ENCODE measurements around the gene PAM. TPM values are rescaled to one million over a fixed set of nuclear protein-coding genes. Genes with fewer than 3 reads are reported as not detected.

The PAM gene
- total and polyA plus RNA-seq, 2 of the 8 experiments (the other 6 are each of a cell fraction or from before 2014, with no cell fraction given): 30.4 to 67.8 TPM

DNA sequence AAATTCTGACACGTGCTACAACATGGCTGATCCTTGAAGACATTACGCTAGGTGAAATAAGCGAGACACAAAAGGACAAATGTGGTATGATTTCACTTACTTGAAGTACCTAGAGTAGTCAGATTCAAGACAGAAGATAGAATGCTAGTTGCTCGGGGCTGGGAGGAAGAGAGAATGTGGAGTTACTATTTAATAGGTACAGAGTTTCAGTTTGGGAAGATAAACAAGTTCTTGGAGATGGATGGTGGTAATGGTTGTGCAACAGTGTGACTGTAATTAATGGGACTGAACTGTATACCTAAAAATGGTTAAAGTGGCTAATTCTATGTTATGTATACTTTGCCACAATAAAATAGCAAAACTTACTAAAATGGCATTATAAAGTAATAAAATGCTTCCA, 34.4 kb downstream of the PAM start:
- no peak overlapping the region for H3K23ac ChIP-seq (ENCODE audit: insufficient read length)
- no peak overlapping the region for H3K14ac ChIP-seq (ENCODE audit: insufficient read length)
- no peak overlapping the region for H3K27ac ChIP-seq (ENCODE audit: low read depth, low read length)
- no peak overlapping the region for H3K4ac ChIP-seq (replicated peaks; ENCODE audit: insufficient read length, low read depth, low read length)
- no peaks in the 10 kb centered on the region for H3K36me3 ChIP-seq (ENCODE audit: control insufficient read depth in 2 of 4, insufficient read depth in 4 of 4, low read length in 3 of 4)
- no peak overlapping the region for H2BK5ac ChIP-seq (ENCODE audit: low read depth, low read length)
- H3K56ac ChIP-seq (replicated peaks; ENCODE audit: insufficient read length, low read depth, low read length): no peak overlapping the region
- no peak overlapping the region for H2BK15ac ChIP-seq (ENCODE audit: low read length)
- H3K4me1 ChIP-seq (replicated peaks in 1 of 4; ENCODE audit: control insufficient read depth in 3 of 4, insufficient read depth in 4 of 4, low read length in 3 of 4): peaks cover 0 to 2% (median under 1%) of the 10 kb centered on the region in 4 experiments; a peak in 2 of 7 replicates
- DNase-seq (ENCODE audit: low read depth in 1 of 2, low spot score in 2 of 2) (no peak), FAIRE-seq (no peak)
- H3K23me2 ChIP-seq (ENCODE audit: low read depth, low read length): no peaks in the 10 kb centered on the region
- TF ChIP-seq CBX5 (IDR thresholded peaks at IDR 0.05; ENCODE audit: low read depth, low read length) (no peak), TAF7 (optimal IDR thresholded peaks at IDR 0.05; ENCODE audit: borderline replicate concordance, low read depth, low read length) (no peak), EP300 (IDR thresholded peaks at IDR 0.05; ENCODE audit: borderline replicate concordance in 1 of 2, low read depth in 2 of 2, low read length in 2 of 2) (no peak), TCF12 (IDR thresholded peaks at IDR 0.05; ENCODE audit: low read depth, low read length) (no peak)
- H2BK20ac ChIP-seq (ENCODE audit: low read length): no peak overlapping the region
- no peak overlapping the region for H3K4me2 ChIP-seq (ENCODE audit: insufficient read depth in 1 of 2, low read depth in 2 of 2, low read length in 2 of 2)
- peaks cover 0 to 3% of the 10 kb centered on the region in 2 experiments; a peak in 1 of 4 replicates for H3K79me2 ChIP-seq (ENCODE audit: control insufficient read depth in 1 of 2, insufficient read depth in 2 of 2, low read length in 2 of 2)
- H4K91ac ChIP-seq (replicated peaks; ENCODE audit: insufficient read length, low read length): no peak overlapping the region
- POLR2A ChIA-PET (ENCODE audit: partially characterized antibody): no interaction called here
- no peak overlapping the region for H2BK12ac ChIP-seq (ENCODE audit: low read depth, low read length)
- no peak overlapping the region for H3K9ac ChIP-seq (replicated peaks in 1 of 4; ENCODE audit: extremely low read depth in 1 of 4, low read depth in 3 of 4, low read length in 3 of 4)
- 91% methylated on average over 4 of the region's 4 CpGs; no CpG with 5 or more reads in 1 of the 2 experiments for WGBS, 2 experiments (ENCODE audit: extremely low coverage in 1 of 2, insufficient coverage in 1 of 2, insufficient read length in 1 of 2, insufficient replicate concordance in 2 of 2, low coverage in 1 of 2, low lambda C conversion rate in 2 of 2, missing lambda C conversion rate in 1 of 2)
- no peaks in the 10 kb centered on the region for H3K79me1 ChIP-seq (ENCODE audit: low read depth, low read length)
- no peaks in the 10 kb centered on the region; a peak in 1 of 4 replicates for H3K9me3 ChIP-seq (ENCODE audit: insufficient read depth in 2 of 2, low read depth in 1 of 2, low read length in 1 of 2)
- no peak overlapping the region for H3K18ac ChIP-seq (ENCODE audit: extremely low read depth, low read length)
- H2AFZ ChIP-seq (ENCODE audit: low read length): no peak overlapping the region
- CTCF ChIA-PET (ENCODE audit: partially characterized antibody): interaction anchor here (1.6 to 2.7 kb wide), 3 partner anchors 8 to 350 kb away, joined by 4 to 14 read pairs (median 5); no protein-coding TSS in a partner anchor
- H2AK5ac ChIP-seq (ENCODE audit: low read depth, low read length): no peak overlapping the region
- no peak overlapping the region for H4K5ac ChIP-seq (ENCODE audit: insufficient read length, low read depth, low read length)
- H2BK120ac ChIP-seq (replicated peaks; ENCODE audit: low read depth, low read length): no peak overlapping the region
- H4K20me1 ChIP-seq (replicated peaks in 1 of 2; ENCODE audit: control insufficient read depth in 1 of 2, insufficient read depth in 2 of 2, low read length in 2 of 2): no peaks in the 10 kb centered on the region
- no peaks in the 10 kb centered on the region for H3K27me3 ChIP-seq (replicated peaks in 1 of 4; ENCODE audit: control insufficient read depth in 3 of 4, extremely low read depth in 1 of 4, insufficient read depth in 3 of 4, low read length in 3 of 4)
- H4K8ac ChIP-seq (ENCODE audit: extremely low read depth, insufficient read depth, low read length): no peak overlapping the region
- H3K4me3 ChIP-seq (ENCODE audit: extremely low read depth in 1 of 4, insufficient read depth in 2 of 4, low read depth in 3 of 4, low read length in 4 of 4): no peak overlapping the region

Data from H1 (cell line).